ENCODE measurements around the gene NACC1. TPM values are rescaled to one million over a fixed set of nuclear protein-coding genes. Genes with fewer than 3 reads are reported as not detected.

Gene NACC1
- 46.2 and 55.0 TPM in 2 replicates for total RNA-seq (2014; rRNA removed; shearing (Covaris generic))

DNA sequence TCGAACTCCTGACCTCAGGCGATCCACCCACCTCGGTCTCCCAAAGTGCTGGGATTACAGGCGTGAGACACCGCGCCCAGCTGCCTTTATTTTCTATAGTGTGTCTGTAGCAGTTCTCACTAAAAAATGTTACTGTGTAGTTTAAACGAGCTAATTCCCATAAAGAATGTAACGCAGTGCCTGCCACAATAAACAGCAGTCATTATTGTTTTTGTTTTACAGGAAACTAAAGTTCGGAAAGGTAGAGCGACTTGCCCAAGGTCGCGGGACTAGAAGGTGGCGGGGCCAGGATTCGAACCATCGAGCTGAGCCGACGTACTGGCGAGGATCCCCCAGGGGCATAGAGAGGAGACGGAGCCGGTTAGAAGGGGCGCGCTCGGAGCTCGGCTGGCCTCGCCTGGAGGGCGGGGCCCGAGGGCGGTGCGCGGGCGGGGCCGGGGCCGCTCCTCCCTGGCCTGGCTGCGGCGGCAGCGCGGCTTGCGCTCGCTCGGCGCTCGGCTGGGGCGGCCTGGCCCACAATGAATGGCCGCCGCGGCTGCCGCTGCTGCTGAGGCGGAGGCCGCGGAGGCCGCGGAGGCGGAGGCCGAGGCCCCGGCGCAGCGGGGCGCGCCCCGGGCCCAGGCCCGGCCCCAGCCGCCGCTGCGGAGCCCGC is at the start of gene NACC1:
Gene NACC1 (plus strand): TSS at position 493 of the 652 bp plus-strand sequence. CDS start 16,944 bp downstream, outside the sequence.
- peak; percentile 81 for DNase-seq (ENCODE audit: low spot score)

DNA sequence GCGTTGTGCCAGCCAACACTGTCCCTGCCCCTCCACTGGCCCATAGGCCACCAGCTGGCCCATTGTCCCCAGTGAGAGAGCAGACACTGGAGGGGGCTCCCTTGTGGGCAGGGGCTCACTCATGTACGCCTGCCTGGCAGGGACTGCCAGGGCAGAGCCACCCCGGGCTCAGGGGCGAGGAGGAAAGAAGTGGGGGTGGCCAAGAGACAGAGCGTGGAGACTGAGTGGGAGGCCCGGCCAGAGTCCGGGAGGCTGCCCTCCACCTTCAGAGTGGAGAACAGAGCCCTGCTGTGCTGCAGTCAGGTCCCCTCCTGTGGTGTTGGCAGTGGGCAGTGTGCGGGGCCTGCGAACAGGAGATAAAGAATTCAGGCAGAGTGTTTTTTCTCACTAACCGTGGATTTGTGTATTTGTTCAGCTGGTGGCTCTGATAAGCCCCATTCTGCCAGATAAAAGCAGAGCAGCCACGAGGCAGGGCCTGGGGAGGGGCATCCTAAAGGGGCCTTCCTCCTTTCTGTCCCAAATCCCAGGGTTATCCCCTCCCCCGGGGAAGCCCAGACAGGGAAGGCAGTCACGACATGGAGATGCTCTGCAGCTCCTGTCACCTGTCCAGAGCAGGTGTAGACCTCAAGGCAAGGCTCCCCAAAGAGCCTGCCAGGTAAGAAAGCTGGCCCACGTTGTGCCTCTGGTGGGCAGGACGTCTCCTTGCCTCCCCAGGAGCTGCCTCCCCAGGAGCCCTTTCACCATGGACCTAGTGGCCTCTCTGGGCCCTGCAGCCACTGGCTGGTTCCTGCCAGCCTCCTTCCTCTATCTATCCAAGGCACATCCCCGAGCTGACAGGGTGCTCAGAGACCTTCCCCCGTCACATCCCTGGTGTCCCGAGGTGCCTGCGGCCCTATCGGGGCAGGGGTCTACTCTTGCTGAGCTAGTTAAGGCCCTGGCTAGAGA is 48.4 kb upstream of the NACC1 start:
- DNase-seq (ENCODE audit: low spot score) = no peak

GRCh38 chr19:13070425-13071140 is 47.5 kb upstream of the NACC1 start:
- no peak for DNase-seq (ENCODE audit: low spot score)

- DNase-seq (ENCODE audit: low spot score) = no peak
Observed at GRCh38 chr19:13071444-13072187, 46.4 kb upstream of the NACC1 start.

DNA sequence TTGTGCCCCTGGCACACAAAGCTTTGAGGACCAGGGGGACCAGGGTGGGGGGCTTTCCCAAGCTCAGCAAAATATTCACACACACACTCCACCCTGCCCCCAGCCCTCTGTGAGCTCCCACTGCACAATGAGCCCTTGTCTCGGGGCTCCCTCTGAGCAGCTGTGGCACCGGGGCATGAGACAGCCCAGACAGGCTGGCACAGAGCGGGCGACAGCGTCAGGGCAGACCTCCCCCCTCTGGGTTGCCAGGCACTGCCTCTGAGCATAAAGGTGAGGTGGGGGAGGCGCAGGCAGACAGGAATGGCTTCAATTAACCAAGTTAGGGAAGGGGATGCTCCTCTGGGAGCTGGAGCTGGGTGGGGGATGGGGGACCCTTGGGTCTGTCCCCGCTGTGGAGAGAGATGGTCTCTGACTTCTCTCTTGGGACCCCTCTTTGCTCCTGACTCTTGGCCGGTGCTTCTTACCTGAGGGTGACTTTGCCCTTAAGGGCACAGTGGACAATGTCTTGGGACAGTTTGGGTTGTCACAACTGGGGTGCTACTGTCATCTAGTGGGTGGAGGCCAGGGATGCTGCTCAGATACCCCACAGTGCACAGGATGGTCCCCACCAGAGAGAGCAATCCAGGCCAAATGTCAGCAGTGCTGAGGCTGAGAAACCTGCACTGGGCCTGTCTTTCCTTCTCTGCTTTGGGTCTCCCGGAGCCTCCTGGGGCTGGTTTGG is 45.7 kb upstream of the NACC1 start:
- no peak for DNase-seq (ENCODE audit: low spot score)

DNA sequence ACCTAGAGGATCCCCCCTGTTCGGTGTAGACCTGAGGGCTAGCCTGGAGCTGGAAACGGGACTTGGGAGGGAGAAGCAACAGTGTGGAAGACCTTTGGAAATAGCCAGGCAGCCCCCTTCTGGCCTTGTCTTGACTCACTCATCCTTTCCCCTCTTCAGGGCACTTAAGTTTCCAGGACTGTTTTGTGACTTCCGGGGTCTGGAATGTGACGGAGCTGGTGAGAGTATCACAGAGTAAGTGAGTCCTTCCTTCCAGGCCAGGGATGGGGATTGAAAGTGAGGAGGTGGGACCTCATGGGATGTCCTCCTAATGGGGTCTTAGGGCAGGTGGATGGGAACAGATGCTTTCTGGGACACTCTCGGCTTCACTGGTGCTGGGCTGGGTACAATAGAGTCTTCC is 44.8 kb upstream of the NACC1 start:
- DNase-seq (ENCODE audit: low spot score) = no peak

DNA sequence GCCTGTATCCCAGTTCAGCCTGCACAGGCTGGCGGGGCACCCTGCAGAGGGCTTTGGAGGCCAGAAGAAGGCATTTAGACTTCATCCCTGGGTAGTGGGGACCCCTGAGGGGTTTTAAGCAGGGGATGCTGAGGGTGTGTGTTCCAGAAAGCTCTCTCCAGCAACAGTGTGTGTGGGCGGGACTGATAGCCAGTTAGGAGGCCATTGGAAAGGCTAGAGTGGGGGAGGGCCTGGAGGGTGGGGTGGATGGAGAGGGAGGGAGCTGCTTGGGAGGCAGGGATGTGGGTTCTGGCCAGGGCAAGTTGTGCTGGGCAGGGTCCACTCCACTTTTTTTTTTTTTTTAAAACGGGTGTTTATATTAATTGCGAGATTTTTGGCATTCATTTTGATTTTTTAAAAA is 43.7 kb upstream of the NACC1 start:
- DNase-seq (ENCODE audit: low spot score) = no peak

DNA sequence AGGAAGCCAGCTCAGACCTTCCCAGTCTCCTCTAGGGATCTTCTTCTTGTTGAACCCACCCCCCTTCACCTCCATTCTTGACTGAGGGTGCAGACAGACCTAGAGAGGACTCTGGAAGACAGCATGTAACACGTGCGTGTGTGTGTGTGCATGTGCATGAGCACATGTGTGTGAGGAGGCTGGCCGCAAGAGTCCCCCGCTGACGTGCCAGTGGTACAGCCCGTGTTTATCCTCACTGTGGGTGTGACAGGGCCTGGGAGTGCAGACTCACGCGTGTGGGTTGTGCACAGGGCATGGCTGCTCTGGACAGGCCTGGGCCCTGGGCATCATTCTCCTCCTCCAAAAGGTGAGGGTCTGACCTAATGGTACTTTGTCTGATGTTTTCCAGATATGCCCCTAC is 41.7 kb upstream of the NACC1 start:
- no peak for DNase-seq (ENCODE audit: low spot score)

- no peak for DNase-seq (ENCODE audit: low spot score)
Observed at GRCh38 chr19:13076787-13077186, 41.3 kb upstream of the NACC1 start.

- no peak for DNase-seq (ENCODE audit: low spot score)
Observed at GRCh38 chr19:13077240-13077639, 40.8 kb upstream of the NACC1 start.

DNA sequence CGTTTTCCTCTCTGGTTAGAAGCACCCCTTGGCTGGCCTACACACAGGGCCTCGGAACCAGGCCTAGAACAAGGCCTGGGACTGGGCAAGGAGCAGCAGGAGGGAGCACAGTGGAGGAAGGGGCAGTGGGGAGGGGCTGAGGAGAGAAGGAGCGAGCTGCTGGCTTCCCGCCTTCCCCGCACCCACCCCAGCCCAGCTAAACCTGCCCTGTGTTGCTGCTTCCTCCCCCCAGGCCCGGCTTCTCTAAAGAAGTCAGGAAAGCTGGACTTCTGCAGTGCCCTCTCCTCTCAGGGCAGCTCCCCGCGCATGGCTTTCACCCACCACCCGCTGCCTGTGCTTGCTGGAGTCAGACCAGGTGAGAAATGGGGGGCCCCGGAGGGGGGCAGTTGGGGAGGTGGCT is 39.7 kb upstream of the NACC1 start:
- DNase-seq (ENCODE audit: low spot score) = no peak

- no peak for DNase-seq (ENCODE audit: low spot score)
Observed at GRCh38 chr19:13078897-13079541, 39.0 kb upstream of the NACC1 start.

- DNase-seq (ENCODE audit: low spot score) = peak; percentile 46
Observed at GRCh38 chr19:13079542-13079986, 38.5 kb upstream of the NACC1 start.

- no peak for DNase-seq (ENCODE audit: low spot score)
Observed at GRCh38 chr19:13082192-13083007, 35.7 kb upstream of the NACC1 start.

DNA sequence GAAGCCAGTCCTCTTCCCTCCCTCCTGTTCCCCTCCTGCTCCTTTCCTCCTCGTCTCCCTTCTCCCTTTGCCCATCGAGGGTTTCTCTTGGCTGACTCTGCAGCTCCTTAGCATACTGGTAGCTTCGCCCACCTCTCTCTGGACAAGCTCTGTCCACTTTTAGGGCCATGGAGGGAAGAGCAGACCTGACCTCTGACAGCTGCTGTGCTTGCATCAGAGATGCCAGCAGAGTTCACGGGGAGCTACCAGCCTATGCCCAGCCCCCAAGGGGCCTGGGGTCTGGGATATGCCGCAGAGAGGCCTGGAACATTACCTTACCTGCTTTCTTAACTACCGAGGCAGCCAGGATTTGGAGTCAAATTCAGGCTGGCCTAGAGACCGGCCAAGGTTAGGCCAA is 35.1 kb upstream of the NACC1 start:
- DNase-seq (ENCODE audit: low spot score) = no peak

- DNase-seq (ENCODE audit: low spot score) = no peak
Observed at GRCh38 chr19:13083627-13084026, 34.4 kb upstream of the NACC1 start.

DNA sequence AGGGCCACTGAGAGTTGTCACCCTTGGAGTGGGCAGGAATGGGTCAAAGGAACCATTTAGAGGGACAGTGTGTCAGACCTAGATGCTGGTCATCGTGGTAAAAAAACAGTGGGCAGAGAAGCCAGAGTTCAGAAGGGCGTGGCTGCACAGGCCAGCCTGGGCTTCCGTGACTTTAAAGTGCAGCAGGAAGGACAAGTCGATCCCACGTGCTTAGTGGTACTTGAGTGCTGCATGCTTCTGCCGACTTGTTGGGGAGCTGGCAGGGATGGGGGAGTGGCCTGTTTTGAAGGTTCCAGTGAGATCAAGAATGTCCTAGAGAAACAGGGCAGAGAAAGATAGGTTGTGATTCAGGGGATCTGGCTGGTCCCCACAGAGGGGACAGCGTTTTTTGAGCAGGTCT is 32.4 kb upstream of the NACC1 start:
- DNase-seq (ENCODE audit: low spot score) = no peak

- no peak for DNase-seq (ENCODE audit: low spot score)
Observed at GRCh38 chr19:13086341-13086740, 31.7 kb upstream of the NACC1 start.

- DNase-seq (ENCODE audit: low spot score) = no peak
Observed at GRCh38 chr19:13087295-13087694, 30.8 kb upstream of the NACC1 start.
